Adipose tissue (tissue), 3 donors: ENCODE measurements around the gene HDDC3. TPM values are rescaled to one million over a fixed set of nuclear protein-coding genes. Genes with fewer than 3 reads are reported as not detected.
"Not testable (repeated sequence)": the region's sequence is repeated elsewhere in the genome, so short reads cannot be mapped to it uniquely, and the experiment has no call there.

Source experiments
- H3K27ac ChIP-seq: one replicate; pipeline ENCODE4 v1.5.1; 2013; ENCODE audit warnings: low read depth, low read length
- WGBS, 3 donors: extraction: QIAGEN DNeasy Blood & Tissue Kit; methylation state at CpG; one replicate each; pipeline ENCODE4 v1.1.7; 2013; 5-methylcytosine and 5-hydroxymethylcytosine counted together
- polyA plus RNA-seq, 3 donors: library from polyadenylated mRNA; stranded (reverse); fragments of 200-250 nt; gene quantifications; one replicate each; pipeline ENCODE4 v1.2.3, GENCODE V29; 2013
- donor health status: healthy with polysubstance abuse.
- donor health status: Bipolar disorder and iron deficiency.
- donor health status: healthy.

The HDDC3 gene
- polyA plus RNA-seq, 3 donors: 13.2 to 22.2 (median 20.5) TPM

DNA sequence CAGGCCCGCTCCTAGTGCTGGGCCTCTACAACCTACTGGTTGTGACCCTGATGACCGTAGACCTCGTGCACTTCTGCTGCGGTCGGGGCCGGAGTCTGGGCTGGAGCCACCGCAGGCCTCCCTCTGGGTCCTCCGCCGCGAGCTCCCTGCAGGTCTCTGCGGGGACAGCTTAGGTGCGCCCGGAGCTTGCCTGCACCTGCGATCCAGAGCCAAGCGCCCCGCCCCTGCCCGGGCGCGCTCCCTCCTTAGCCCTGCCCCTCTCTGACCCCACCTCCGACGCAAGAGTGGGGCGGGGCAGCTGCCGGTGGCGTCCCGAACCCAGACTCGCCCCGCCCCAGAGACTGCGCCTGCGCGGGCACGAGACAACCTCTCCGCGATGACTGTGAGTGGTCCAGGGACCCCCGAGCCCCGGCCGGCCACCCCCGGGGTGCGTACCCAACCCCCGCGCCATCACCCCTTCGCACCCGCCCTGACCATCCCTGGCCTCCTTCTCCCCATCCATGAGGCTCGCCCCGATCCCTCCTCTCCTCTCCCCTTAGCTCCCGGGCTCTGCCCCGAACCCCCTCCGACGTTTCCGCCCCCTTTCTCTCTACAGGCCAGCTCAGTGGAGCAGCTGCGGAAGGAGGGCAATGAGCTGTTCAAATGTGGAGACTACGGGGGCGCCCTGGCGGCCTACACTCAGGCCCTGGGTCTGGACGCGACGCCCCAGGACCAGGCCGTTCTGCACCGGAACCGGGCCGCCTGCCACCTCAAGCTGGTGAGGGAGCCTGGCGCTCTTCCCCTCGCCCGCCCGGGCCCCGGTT is 2.8 kb upstream of the HDDC3 start, which contains the start of gene UNC45A:
Gene UNC45A, plus strand, starts transcription at position 337 of the 803 bp plus-strand sequence. Its CDS starts 40 bp downstream, at position 377.
- 0 to 1% (median 0%) methylated on average over 50 to 65 of the region's 65 CpGs for WGBS, 3 donors
- no peak within 1 kb of the TSS for H3K27ac ChIP-seq

- H3K27ac ChIP-seq: no peak overlapping the region
- 2% methylated on average over 19 of the region's 19 CpGs for WGBS, 3 donors
These were observed 2.1 kb upstream of the HDDC3 start for GRCh38 chr15:90934256-90934948.

DNA sequence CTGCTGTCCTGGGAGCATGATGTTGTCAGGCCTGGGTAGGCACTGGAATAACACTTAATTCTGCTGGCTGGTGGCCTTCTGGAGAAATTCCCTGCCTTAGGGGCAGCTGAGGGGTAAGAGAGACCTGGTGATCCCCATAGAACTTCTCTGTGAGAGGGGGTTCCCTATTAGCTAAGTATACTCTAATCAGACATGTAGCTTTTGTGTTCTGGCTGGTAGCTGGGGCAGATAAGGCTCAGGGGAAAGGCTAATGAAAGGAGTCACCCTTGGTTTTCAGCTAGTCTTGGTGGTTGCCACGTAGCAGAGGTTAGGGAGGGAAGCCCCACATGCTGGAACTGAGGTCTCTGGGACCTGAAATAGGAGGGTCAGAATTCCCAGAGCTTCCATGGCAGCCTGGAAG is 952 bp upstream of the HDDC3 start:
- no peak overlapping the region for H3K27ac ChIP-seq
- WGBS, 3 donors: 61 to 89% (median 75%) methylated on average over 1 of the region's 1 CpG

DNA sequence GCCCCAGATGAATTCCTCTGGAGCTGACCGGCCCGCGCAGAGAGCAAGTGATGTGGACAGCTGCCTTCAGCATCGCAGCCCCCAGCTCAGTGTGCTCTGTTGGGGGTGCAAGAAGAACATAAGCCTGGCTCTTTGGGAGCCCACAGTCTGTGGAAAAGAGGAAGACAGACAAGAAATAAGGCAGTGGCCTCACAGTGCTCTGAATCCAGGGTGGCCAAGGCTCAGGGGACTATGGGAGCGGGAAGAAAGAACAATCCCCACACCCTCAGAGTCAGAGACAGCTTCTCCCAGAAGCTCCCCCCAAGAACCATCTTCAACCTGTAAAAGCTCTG is 277 bp upstream of the HDDC3 start:
- WGBS, 3 donors: 17 to 19% (median 17%) methylated on average over 5 of the region's 5 CpGs
- no peak overlapping the region for H3K27ac ChIP-seq

DNA sequence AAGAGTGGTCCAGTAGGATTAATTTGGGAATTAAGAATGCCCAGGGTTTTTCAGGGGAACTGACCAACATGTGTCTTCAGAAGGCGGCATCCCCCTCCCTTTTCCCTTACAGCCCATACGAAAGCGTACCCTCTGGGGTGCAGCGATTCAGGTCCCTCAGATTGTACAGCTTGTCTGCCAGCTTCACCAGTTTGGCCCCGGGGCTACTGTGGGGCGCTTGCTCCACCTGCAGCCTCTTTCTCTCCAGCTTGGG is 848 bp downstream of the HDDC3 start:
- whole genome bisulfite sequencing, 3 donors: 13 to 32% (median 29%) methylated on average over 6 of the region's 6 CpGs
- peak overlapping the region; percentile 31 for H3K27ac ChIP-seq

DNA sequence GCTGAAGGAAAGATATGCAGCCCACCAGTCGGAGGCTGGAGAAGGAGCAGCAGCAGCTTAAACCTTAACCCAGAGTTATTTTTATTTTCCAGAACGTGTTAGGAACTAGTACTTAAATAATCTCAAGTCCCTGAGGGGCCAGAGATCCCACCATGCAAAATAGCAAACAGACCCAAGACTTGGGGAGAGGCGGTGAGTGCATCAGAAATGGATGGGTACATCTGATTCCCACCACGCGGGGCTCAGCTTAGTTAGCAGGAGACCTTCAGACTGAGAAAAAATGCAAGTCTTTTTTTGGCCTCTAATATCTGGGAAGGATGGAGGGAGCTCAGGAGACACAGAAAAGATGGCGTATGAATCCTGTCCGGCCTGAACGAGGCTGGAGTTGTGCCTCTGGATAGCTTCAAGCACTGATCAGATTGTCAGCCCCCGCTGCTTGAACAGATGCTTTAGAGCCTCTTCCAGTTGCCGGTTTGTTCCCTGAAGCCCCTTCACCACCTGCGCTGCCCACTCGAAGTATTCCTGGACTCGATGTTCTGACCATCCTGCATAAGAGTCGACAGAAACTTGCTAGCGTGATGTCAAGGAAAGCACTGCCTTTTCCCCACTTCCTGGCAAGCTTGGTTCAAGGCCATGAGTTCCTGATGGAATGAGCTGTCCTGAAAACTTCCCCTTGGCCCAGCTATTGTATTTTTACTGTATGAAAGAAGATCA is 1.3 kb downstream of the HDDC3 start:
- peak overlapping the region; percentile 70 for H3K27ac ChIP-seq
- 54 to 58% (median 58%) methylated on average over 15 of the region's 15 CpGs for WGBS, 3 donors

DNA sequence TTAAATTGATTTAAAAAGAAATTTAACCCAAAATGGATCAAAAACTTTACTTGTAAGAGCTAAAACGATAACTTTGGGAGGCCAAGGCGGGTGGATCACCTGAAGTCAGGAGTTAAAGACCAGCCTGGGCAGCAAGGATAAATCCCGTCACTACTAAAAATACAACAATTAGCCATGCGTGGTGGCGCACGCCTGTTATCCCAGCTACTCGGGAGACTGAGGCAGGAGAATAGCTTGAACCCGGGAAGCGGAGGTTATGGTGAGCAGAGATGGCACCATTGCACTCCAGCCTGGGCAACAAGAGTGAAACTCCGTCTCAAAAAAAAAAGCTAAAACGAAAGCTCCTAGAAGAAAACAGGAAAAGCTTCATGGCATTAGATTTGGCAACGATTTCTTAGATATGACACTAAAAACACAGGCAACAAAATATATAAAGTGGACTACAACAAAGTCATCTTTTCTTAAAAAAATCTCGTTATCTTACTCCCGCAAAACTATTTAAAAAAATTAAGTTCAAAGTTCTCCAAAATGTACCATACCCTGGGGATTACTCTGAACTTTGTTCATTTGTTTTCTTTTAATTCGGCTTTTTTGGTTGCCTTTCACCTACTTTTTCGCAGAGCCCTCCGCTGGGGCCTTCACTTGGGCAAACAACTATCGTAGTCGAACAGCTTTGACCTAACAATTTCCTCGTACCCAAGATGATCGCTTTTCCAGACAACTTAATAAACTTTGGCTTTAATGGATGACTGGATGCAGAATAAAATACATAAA is 2.9 kb downstream of the HDDC3 start:
- H3K27ac ChIP-seq: peak overlapping the region; percentile 70
- WGBS, 3 donors: 39 to 46% (median 42%) methylated on average over 21 of the region's 21 CpGs

GRCh38 chr15:90928106-90928505 is 4.2 kb downstream of the HDDC3 start:
- 49 to 83% (median 57%) methylated on average over 7 of the region's 7 CpGs for WGBS, 3 donors

DNA sequence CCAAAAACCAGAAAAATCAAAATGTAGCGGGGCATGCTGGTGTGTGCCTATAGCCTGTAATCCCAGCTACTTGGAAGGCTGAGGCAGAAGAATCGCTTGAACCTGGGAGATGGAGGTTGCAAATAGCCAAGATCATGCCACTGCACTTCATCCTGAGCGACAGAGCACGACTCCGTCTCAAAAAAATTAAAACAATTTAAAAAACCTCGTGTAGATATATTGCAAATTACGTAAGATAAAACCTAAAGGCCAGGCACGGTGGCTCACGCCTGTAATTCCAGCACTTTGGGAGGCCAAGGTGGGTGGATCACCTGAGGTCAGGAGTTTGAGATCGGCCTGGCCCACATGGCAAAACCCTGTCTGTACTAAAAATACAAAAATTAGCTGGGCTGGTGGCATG is 5.6 kb downstream of the HDDC3 start:
- not testable (repeated sequence) for H3K27ac ChIP-seq
- 92 to 95% (median 93%) methylated on average over 10 of the region's 10 CpGs for WGBS, 3 donors

More at GRCh38 chr15:90928106-90928505, 4.2 kb downstream of the HDDC3 start:
- H3K27ac ChIP-seq: not testable (repeated sequence)

GRCh38 chr15:90924375-90924774 is 8.0 kb downstream of the HDDC3 start:
- WGBS, 3 donors: 86 to 87% (median 87%) methylated on average over 5 of the region's 5 CpGs
- no peak overlapping the region for H3K27ac ChIP-seq

GRCh38 chr15:90922712-90923322 is 9.5 kb downstream of the HDDC3 start:
- 85 to 93% (median 87%) methylated on average over 7 of the region's 7 CpGs for WGBS, 3 donors

GRCh38 chr15:90921887-90922286 is 10.5 kb downstream of the HDDC3 start:
- no peak overlapping the region for H3K27ac ChIP-seq
- 56 to 89% (median 84%) methylated on average over 4 of the region's 4 CpGs for WGBS, 3 donors

More at GRCh38 chr15:90922712-90923322, 9.5 kb downstream of the HDDC3 start:
- H3K27ac ChIP-seq: not testable (repeated sequence)

GRCh38 chr15:90918835-90919234 is 13.5 kb downstream of the HDDC3 start:
- WGBS, 3 donors: 88 to 94% (median 93%) methylated on average over 6 of the region's 6 CpGs
- no peak overlapping the region for H3K27ac ChIP-seq

DNA sequence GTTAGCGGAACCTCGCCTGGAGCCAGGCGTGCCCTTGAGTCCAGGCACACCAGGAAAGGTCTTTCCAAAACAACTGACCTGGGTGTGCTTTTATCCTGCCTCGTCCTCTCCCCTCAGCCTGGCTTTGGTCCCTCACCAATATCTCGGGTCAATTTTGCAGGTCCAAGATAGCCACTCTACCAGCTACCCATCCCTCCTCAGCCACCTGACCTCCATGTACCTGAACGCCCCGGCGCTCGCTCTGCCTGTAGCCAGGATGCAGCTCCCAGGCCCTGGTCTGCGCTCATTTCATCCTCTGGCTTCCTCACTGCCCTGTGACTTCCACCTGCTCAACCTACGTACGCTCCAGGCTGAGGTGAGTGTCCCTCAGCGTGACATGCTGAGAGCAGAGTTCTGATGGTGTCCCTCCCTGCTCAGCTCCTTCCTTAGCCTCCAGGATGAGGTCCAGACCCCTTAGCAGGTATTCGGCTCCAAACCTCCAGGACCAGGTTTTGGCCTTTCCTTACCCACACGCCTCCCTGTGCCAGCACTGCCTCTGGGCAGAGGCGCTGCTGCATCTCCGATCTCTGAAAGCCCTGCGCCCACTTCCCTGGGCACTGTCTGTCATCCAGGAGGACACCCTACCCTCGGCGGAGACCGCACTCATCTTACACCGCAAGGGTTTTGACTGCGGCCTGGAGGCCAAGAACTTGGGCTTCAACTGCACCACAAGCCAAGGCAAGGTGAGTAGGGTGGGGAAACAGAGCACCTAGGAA is 14.1 kb downstream of the HDDC3 start:
- WGBS, 3 donors: 93 to 97% (median 97%) methylated on average over 23 of the region's 23 CpGs
- H3K27ac ChIP-seq: no peak overlapping the region

- WGBS, 3 donors: 93 to 96% (median 94%) methylated on average over 12 of the region's 12 CpGs
- no peak overlapping the region for H3K27ac ChIP-seq
These were observed 14.8 kb downstream of the HDDC3 start for GRCh38 chr15:90917569-90917968.

DNA sequence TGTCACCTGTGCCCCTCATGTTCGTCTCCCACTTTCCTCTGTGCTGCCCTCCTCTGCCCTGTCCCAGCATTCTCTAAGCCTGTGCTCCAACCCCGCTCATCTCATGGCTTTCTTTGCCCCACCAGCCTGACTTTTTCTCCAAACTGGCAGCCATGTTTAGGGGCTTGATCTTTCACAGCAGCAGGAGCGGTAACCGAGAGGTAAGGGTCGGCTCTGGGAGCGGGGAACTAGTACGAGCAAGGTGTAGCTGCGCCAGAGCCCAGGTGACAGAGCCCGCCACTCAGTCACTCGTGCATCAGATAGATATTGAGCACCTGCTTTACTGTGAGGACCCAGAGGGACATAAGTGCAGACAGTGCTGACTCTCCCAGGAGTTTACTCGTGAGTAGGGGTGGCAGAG is 15.9 kb downstream of the HDDC3 start:
- no peak overlapping the region for H3K27ac ChIP-seq
- 78 to 90% (median 79%) methylated on average over 11 of the region's 11 CpGs for WGBS, 3 donors

DNA sequence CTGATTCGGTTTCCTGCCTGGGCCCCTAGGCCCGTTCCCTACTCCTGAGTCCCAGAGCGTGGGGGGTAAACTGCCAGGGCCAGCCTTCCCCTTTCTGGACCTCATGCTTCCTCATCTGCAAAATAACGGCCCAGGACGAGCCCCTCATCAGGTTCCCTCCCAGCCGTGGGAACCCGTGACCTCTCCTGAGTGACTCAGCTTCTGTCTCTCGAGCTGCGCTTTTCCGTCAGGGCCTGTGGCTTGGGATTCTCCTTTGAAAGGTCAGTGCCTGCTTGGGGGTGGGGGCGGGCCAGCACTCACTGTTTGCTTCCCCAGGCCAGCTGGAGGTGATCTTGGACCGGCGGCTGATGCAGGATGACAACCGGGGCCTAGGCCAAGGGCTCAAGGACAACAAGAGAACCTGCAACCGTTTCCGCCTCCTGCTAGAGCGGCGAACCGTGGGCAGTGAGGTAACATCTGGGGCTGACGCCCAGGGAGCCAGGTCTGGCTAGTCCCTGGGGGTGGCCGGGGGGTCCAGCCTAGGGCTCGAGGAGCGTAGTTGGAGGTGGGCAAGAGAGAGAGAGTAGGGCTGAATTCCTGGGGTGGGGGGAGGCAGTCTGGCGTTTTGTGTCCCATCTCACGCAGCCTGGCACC is 16.4 kb downstream of the HDDC3 start:
- 52 to 75% (median 62%) methylated on average over 20 to 25 of the region's 25 CpGs for WGBS, 3 donors
- H3K27ac ChIP-seq: no peak overlapping the region
